OCI-LY3 (cell line): ENCODE measurements around the gene ZNF277.

Experiments
- CTCF ChIP-seq: fragments of 200-600, 300-600 bp; sonication (generic); IDR thresholded peaks from 2 replicates; pipeline ENCODE4 v1.5.1; 2014; ENCODE audit warnings: antibody characterized with exemption, low read length, low read depth
- EZH2phosphoT487 ChIP-seq: fragments of 200-600 bp; shearing (Covaris generic); IDR thresholded peaks from 2 replicates; pipeline ENCODE4 v1.6.1; 2018; ENCODE audit warnings: antibody characterized with exemption, mixed run types, low read depth

DNA sequence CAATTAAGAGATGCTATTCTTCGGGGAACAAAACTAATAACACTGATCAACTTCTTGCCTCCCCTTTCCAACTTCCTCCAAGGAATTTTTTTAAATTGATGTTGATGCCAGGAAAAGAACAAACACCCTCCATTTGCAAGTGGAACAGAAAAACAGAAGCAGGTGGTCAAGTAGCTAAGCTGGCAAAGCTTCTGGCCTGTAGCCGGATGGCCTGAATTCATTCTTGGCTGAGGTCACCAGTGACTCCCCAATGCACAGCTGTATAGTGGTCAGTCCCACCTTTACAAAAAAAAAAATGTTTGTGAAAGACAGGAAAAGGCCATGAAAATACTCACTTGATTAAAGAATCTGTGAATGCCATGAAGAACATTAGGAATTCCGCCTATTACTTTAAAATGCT lies 39.3 kb upstream of the ZNF277 start:
- no peak for TF ChIP-seq CTCF
- TF ChIP-seq EZH2phosphoT487: no peak
